PC-3 (cell line): ENCODE measurements around the gene NEK1. TPM values are rescaled to one million over a fixed set of nuclear protein-coding genes. Genes with fewer than 3 reads are reported as not detected.

Experiments
- ATAC-seq: fragments of 200-7000 bp; cut with Tn5 transposase; 2 replicates; pipeline ENCODE4 v1.9.1; 2020; ENCODE audit warnings: mild to moderate bottlenecking, moderate library complexity
- BruUV-seq: library from RNA; stranded (reverse); fragments of 400-500 nt; replicated peaks from 2 replicates; lab custom pipeline; 2021; lab: Mats Ljungman, UMichigan
- CTCF ChIA-PET: fragments of 300-600 bp; sonication (Branson Sonifier 250); formaldehyde crosslinking; loops from one replicate; lab custom pipeline; 2022; ENCODE audit warnings: antibody characterized with exemption; lab: Charles Lee
- POLR2A ChIA-PET: fragments of 300-600 bp; sonication (Branson Sonifier 250); formaldehyde crosslinking; loops from one replicate; lab custom pipeline; 2022; ENCODE audit warnings: antibody characterized with exemption; ENCODE audit not compliant: unreplicated experiment; lab: Charles Lee
- DNase-seq: peaks from one replicate; pipeline ENCODE4 v3.0.0-alpha.2; 2015
- H2AFZ ChIP-seq: fragments of 300-600 bp; sonication (generic); 2 replicates; pipeline ENCODE4 v1.6.0; 2016; ENCODE audit warnings: antibody characterized with exemption, low read length
- H3F3A ChIP-seq: fragments of 300-600 bp; sonication (generic); one replicate; pipeline ENCODE4 v1.6.0; 2017; ENCODE audit warnings: antibody characterized with exemption, low read length, control low read depth, mild to moderate bottlenecking; ENCODE audit not compliant: unreplicated experiment
- H3K27ac ChIP-seq: fragments of 300-600 bp; sonication (generic); 2 replicates; pipeline ENCODE4 v1.5.1; 2016; ENCODE audit warnings: mild to moderate bottlenecking, low read length
- H3K27me3 ChIP-seq: fragments of 300-600 bp; sonication (generic); 2 replicates; pipeline ENCODE4 v1.6.1; 2016; ENCODE audit warnings: low read length, mixed read lengths
- H3K36me3 ChIP-seq: fragments of 300-600 bp; sonication (generic); 2 replicates; pipeline ENCODE4 v1.6.1; 2016; ENCODE audit warnings: low read depth, mixed run types, low read length, mixed read lengths
- H3K4me1 ChIP-seq: fragments of 300-600 bp; sonication (generic); 2 replicates; pipeline ENCODE4 v1.5.1; 2016; ENCODE audit warnings: low read length; ENCODE audit not compliant: insufficient read depth
- H3K4me2 ChIP-seq: fragments of 300-600 bp; sonication (generic); 2 replicates; pipeline ENCODE4 v1.6.0; 2016; ENCODE audit warnings: low read length
- H3K4me3 ChIP-seq: fragments of 300-600 bp; sonication (generic); 2 replicates; pipeline ENCODE4 v1.5.1; 2016; ENCODE audit warnings: mild to moderate bottlenecking, low read length, mixed read lengths
- H3K79me2 ChIP-seq: fragments of 300-600 bp; sonication (generic); 2 replicates; pipeline ENCODE4 v1.6.1; 2017; ENCODE audit warnings: low read length, mixed read lengths
- H3K9ac ChIP-seq: fragments of 300-600 bp; sonication (generic); 2 replicates; pipeline ENCODE4 v1.6.0; 2016; ENCODE audit warnings: mild to moderate bottlenecking, low read length
- H3K9me2 ChIP-seq: fragments of 300-600 bp; sonication (generic); replicated peaks from 2 replicates; pipeline ENCODE4 v1.6.1; 2016; ENCODE audit warnings: mixed run types, low read length, mixed read lengths
- H3K9me3 ChIP-seq: fragments of 300-600 bp; sonication (generic); 2 replicates; pipeline ENCODE4 v1.6.1; 2016; ENCODE audit warnings: low read length, mixed read lengths
- H4K20me1 ChIP-seq: fragments of 300-600 bp; sonication (generic); 2 replicates; pipeline ENCODE4 v1.6.1; 2016; ENCODE audit warnings: low read length, mixed read lengths
- CTCF ChIP-seq: fragments of 300-600 bp; sonication (generic); conservative IDR thresholded peaks from 2 replicates; pipeline ENCODE4 v1.5.1; 2017; ENCODE audit warnings: antibody characterized with exemption, low read depth, mild to moderate bottlenecking, low read length
- EZH2 ChIP-seq: fragments of 300-600 bp; sonication (generic); IDR thresholded peaks from one replicate; pipeline ENCODE4 v1.6.1; 2017; ENCODE audit warnings: antibody characterized with exemption, mild to moderate bottlenecking, low read length; ENCODE audit not compliant: unreplicated experiment
- EZH2phosphoT487 ChIP-seq: fragments of 300-600 bp; sonication (generic); IDR thresholded peaks from 2 replicates; pipeline ENCODE4 v1.6.1; 2018; ENCODE audit warnings: mild to moderate bottlenecking, antibody characterized with exemption, low read length, borderline replicate concordance
- intact Hi-C: fragments of 100-400 bp; cut with micrococcal nuclease; formaldehyde crosslinking; loops from 2 replicates; pipeline ENCODE4 v1.9.0; 2023
- total RNA-seq: library from RNA; depleted of rRNA; stranded (reverse); fragments of >200 nt; gene quantifications from 2 replicates; pipeline ENCODE4 v1.2.3, GENCODE V29; 2014

The NEK1 gene
- total RNA-seq, 1 experiment from 2014 or later = 4.3 TPM

GRCh38 chr4:169372791-169373190, 239.6 kb downstream of the NEK1 start:
- Histone ChIP-seq H2AFZ (no peak overlapping the region), H3F3A (no peaks in the 10 kb centered on the region), H3K4me1 (no peaks in the 10 kb centered on the region), H3K27me3 (no peaks in the 10 kb centered on the region), H4K20me1 (no peaks in the 10 kb centered on the region), H3K9me3 (peaks cover 14% of the 10 kb centered on the region), H3K9me2 (no peaks in the 10 kb centered on the region), H3K79me2 (no peaks in the 10 kb centered on the region), H3K4me2 (no peak overlapping the region), H3K27ac (no peak overlapping the region), H3K4me3 (no peak overlapping the region), H3K36me3 (no peaks in the 10 kb centered on the region; the same call in 1 of the 2 replicates), H3K9ac (no peak overlapping the region)
- TF ChIP-seq EZH2phosphoT487 (no peak), EZH2 (no peak), CTCF (no peak)
- POLR2A ChIA-PET = no interaction called here
- BruUV-seq = no TSS peak
- ATAC-seq (no peak), DNase-seq (no peak)
- intact Hi-C loops = no loop called here
- CTCF ChIA-PET = no interaction called here

GRCh38 chr4:169369634-169370033, 242.7 kb downstream of the NEK1 start:
- 0 out of 2 replicates have a peak, but pooled peaks cover 4% of the 10 kb centered on the region for H3K36me3 ChIP-seq
- no peaks in the 10 kb centered on the region for H3K27me3 ChIP-seq
- no peaks in the 10 kb centered on the region for H3K9me2 ChIP-seq
- no peak overlapping the region for H3K4me3 ChIP-seq
- intact Hi-C loops = no loop called here
- no peak overlapping the region for H2AFZ ChIP-seq
- H3K9me3 ChIP-seq = no peaks in the 10 kb centered on the region
- H3K4me1 ChIP-seq = no peaks in the 10 kb centered on the region
- no peaks in the 10 kb centered on the region for H3K79me2 ChIP-seq
- no peak for DNase-seq
- no peak overlapping the region for H3K27ac ChIP-seq
- no peaks in the 10 kb centered on the region for H4K20me1 ChIP-seq
- BruUV-seq = no TSS peak
- CTCF ChIA-PET = no interaction called here
- POLR2A ChIA-PET = no interaction called here
- TF ChIP-seq EZH2phosphoT487 (no peak), EZH2 (no peak), CTCF (no peak)
- H3F3A ChIP-seq = no peaks in the 10 kb centered on the region
- no peak overlapping the region for H3K4me2 ChIP-seq
- no peak for ATAC-seq
- no peak overlapping the region for H3K9ac ChIP-seq

GRCh38 chr4:169367826-169368225, 244.6 kb downstream of the NEK1 start:
- Histone ChIP-seq H3K4me2 (no peak overlapping the region), H3K4me1 (peaks cover 9% of the 10 kb centered on the region), H3K27ac (no peak overlapping the region), H4K20me1 (no peaks in the 10 kb centered on the region), H3K9me3 (no peaks in the 10 kb centered on the region), H3K4me3 (no peak overlapping the region), H3K36me3 (0 out of 2 replicates have a peak, but pooled peaks cover 4% of the 10 kb centered on the region), H3F3A (no peaks in the 10 kb centered on the region), H3K9ac (no peak overlapping the region), H3K9me2 (no peaks in the 10 kb centered on the region), H3K79me2 (no peaks in the 10 kb centered on the region), H3K27me3 (no peaks in the 10 kb centered on the region), H2AFZ (no peak overlapping the region)
- CTCF ChIA-PET = no interaction called here
- TF ChIP-seq EZH2phosphoT487 (no peak), CTCF (no peak), EZH2 (no peak)
- POLR2A ChIA-PET = no interaction called here
- ATAC-seq = no peak
- intact Hi-C loops = no loop called here
- no peak for DNase-seq
- no TSS peak for BruUV-seq
